Measurements from ENCODE around the gene TSHZ1.

The TSHZ1 gene

GRCh38 chr18:75265872-75266271 is 55.3 kb downstream of the TSHZ1 start:
- DNase-seq (ENCODE audit: low read depth): no peak
- H3K4me3 ChIP-seq (ENCODE audit: low read depth, low read length): no peak overlapping the region
- TF ChIP-seq MYC (IDR thresholded peaks at IDR 0.05; ENCODE audit: low read depth, low read length): no peak

- no peak for TF ChIP-seq CTCF (IDR thresholded peaks at IDR 0.05; ENCODE audit: low read depth, low read length)
- no peak for TF ChIP-seq POLR2A (IDR thresholded peaks at IDR 0.05; ENCODE audit: extremely low read depth, insufficient read length)
- TF ChIP-seq MAX (IDR thresholded peaks at IDR 0.05; ENCODE audit: low read depth, low read length): no peak
- no peak for TF ChIP-seq MYC (IDR thresholded peaks at IDR 0.05; ENCODE audit: low read depth, low read length)
- no peak overlapping the region for H3K4me3 ChIP-seq (ENCODE audit: low read depth, low read length)
- peak; percentile 24 for DNase-seq (ENCODE audit: low read depth)
Measured at GRCh38 chr18:75267643-75268363, 57.2 kb downstream of the TSHZ1 start.

- TF ChIP-seq MAX (IDR thresholded peaks at IDR 0.05; ENCODE audit: low read depth, low read length) (no peak), CTCF (IDR thresholded peaks at IDR 0.05; ENCODE audit: low read depth, low read length) (no peak), MYC (IDR thresholded peaks at IDR 0.05; ENCODE audit: low read depth, low read length) (no peak), POLR2A (IDR thresholded peaks at IDR 0.05; ENCODE audit: extremely low read depth, insufficient read length) (no peak)
- DNase-seq (ENCODE audit: low read depth): no peak
- no peak overlapping the region for H3K4me3 ChIP-seq (ENCODE audit: low read depth, low read length)
Measured at GRCh38 chr18:75268364-75268646, 57.7 kb downstream of the TSHZ1 start.

GRCh38 chr18:75269124-75269680 is 58.6 kb downstream of the TSHZ1 start:
- TF ChIP-seq CTCF (IDR thresholded peaks at IDR 0.05; ENCODE audit: low read depth, low read length) (no peak), MYC (IDR thresholded peaks at IDR 0.05; ENCODE audit: low read depth, low read length) (no peak), MAX (IDR thresholded peaks at IDR 0.05; ENCODE audit: low read depth, low read length) (no peak), POLR2A (IDR thresholded peaks at IDR 0.05; ENCODE audit: extremely low read depth, insufficient read length) (no peak)
- no peak overlapping the region for H3K4me3 ChIP-seq (ENCODE audit: low read depth, low read length)
- DNase-seq (ENCODE audit: low read depth): peak; percentile 14

- no peak overlapping the region for H3K4me3 ChIP-seq (ENCODE audit: low read depth, low read length)
- DNase-seq (ENCODE audit: low read depth): no peak
- TF ChIP-seq POLR2A (IDR thresholded peaks at IDR 0.05; ENCODE audit: extremely low read depth, insufficient read length) (no peak), MYC (IDR thresholded peaks at IDR 0.05; ENCODE audit: low read depth, low read length) (no peak), MAX (IDR thresholded peaks at IDR 0.05; ENCODE audit: low read depth, low read length) (no peak), CTCF (IDR thresholded peaks at IDR 0.05; ENCODE audit: low read depth, low read length) (no peak)
Measured at GRCh38 chr18:75269696-75270095, 59.1 kb downstream of the TSHZ1 start.

- no peak overlapping the region for H3K4me3 ChIP-seq (ENCODE audit: low read depth, low read length)
- TF ChIP-seq CTCF (IDR thresholded peaks at IDR 0.05; ENCODE audit: low read depth, low read length) (no peak), POLR2A (IDR thresholded peaks at IDR 0.05; ENCODE audit: extremely low read depth, insufficient read length) (no peak), MAX (IDR thresholded peaks at IDR 0.05; ENCODE audit: low read depth, low read length) (no peak), MYC (IDR thresholded peaks at IDR 0.05; ENCODE audit: low read depth, low read length) (no peak)
- DNase-seq (ENCODE audit: low read depth): no peak
Measured at GRCh38 chr18:75271952-75272351, 61.4 kb downstream of the TSHZ1 start.
